GM12878 (cell line): ENCODE measurements around the gene CAMK1. TPM values are rescaled to one million over a fixed set of nuclear protein-coding genes. Genes with fewer than 3 reads are reported as not detected.
A peak's percentile ranks its signal among the peaks of the same experiment; 100 is the strongest.

Experiments
- ASH2L ChIP-seq: fragments of 300-600, 200-600 bp; sonication (generic); IDR thresholded peaks from 2 replicates; pipeline ENCODE4 v1.6.1; 2017; ENCODE audit warnings: low read depth, mild to moderate bottlenecking, borderline replicate concordance
- ATF3 ChIP-seq: IDR thresholded peaks from 2 replicates; pipeline ENCODE4 v1.6.1; 2011; ENCODE audit warnings: low read depth, mild to moderate bottlenecking, low read length, moderate library complexity, borderline replicate concordance; ENCODE audit errors: extremely low read depth
- CHD1 ChIP-seq: IDR thresholded peaks from 2 replicates; pipeline ENCODE4 v1.6.1; 2012; ENCODE audit warnings: low read depth, low read length, improper control_type of control experiment
- CREM ChIP-seq: IDR thresholded peaks from 2 replicates; pipeline ENCODE4 v1.6.1; 2014; ENCODE audit warnings: antibody characterized with exemption, low read depth
- EED ChIP-seq: sonication (generic); IDR thresholded peaks from 2 replicates; pipeline ENCODE4 v1.6.1; 2016; ENCODE audit warnings: antibody characterized with exemption, low read depth
- IKZF2 ChIP-seq, 2 experiments: fragments of 450-650 bp; IDR thresholded peaks; 2 replicates each; pipeline ENCODE4 v1.6.1; 2017; ENCODE audit warnings: mild to moderate bottlenecking in 2 of 2, moderate library complexity in 2 of 2
- IRF3 ChIP-seq: fragments of 450-650 bp; IDR thresholded peaks from 2 replicates; pipeline ENCODE4 v1.6.1; 2014; ENCODE audit warnings: mild to moderate bottlenecking
- IRF4 ChIP-seq: IDR thresholded peaks from 2 replicates; pipeline ENCODE4 v1.6.1; 2011; ENCODE audit warnings: low read depth, low read length
- LARP7 ChIP-seq: fragments of 450-650 bp; IDR thresholded peaks from 2 replicates; pipeline ENCODE4 v1.6.1; 2017; ENCODE audit warnings: mild to moderate bottlenecking
- MAX ChIP-seq: IDR thresholded peaks from 2 replicates; pipeline ENCODE4 v1.6.1; 2012; ENCODE audit warnings: low read depth, low read length, improper control_type of control experiment
- MEF2B ChIP-seq: fragments of 450-650 bp; IDR thresholded peaks from 2 replicates; pipeline ENCODE4 v1.6.1; 2018; ENCODE audit warnings: mild to moderate bottlenecking, moderate library complexity; ENCODE audit not compliant: partially characterized antibody, poor library complexity, severe bottlenecking
- MLLT1 ChIP-seq: fragments of 450-650 bp; IDR thresholded peaks from 2 replicates; pipeline ENCODE4 v1.6.1; 2016; ENCODE audit warnings: mild to moderate bottlenecking
- MTA2 ChIP-seq: fragments of 450-650 bp; IDR thresholded peaks from 2 replicates; pipeline ENCODE4 v1.6.1; 2016; ENCODE audit warnings: low read depth, mild to moderate bottlenecking, moderate library complexity
- NBN ChIP-seq: fragments of 450-650 bp; IDR thresholded peaks from 2 replicates; pipeline ENCODE4 v1.6.1; 2016
- NFIC ChIP-seq: IDR thresholded peaks from 2 replicates; pipeline ENCODE4 v1.6.1; 2012; ENCODE audit warnings: low read depth, mild to moderate bottlenecking, inconsistent platforms, low read length, moderate library complexity
- NFYA ChIP-seq: IDR thresholded peaks from 2 replicates; pipeline ENCODE4 v1.6.1; 2011; ENCODE audit warnings: low read depth, mild to moderate bottlenecking, low read length, improper control_type of control experiment, borderline replicate concordance
- NKRF ChIP-seq: fragments of 450-650 bp; conservative IDR thresholded peaks from 2 replicates; pipeline ENCODE4 v1.6.1; 2017; ENCODE audit warnings: mild to moderate bottlenecking, moderate library complexity
- PAX5 ChIP-seq: IDR thresholded peaks from 2 replicates; pipeline ENCODE4 v1.6.1; 2011; ENCODE audit warnings: low read depth, low read length, borderline replicate concordance
- RELB ChIP-seq: fragments of 450-650 bp; IDR thresholded peaks from 2 replicates; pipeline ENCODE4 v1.6.1; 2017; ENCODE audit warnings: low read depth, mild to moderate bottlenecking, moderate library complexity
- RUNX3 ChIP-seq: IDR thresholded peaks from 2 replicates; pipeline ENCODE4 v1.6.1; 2012; ENCODE audit warnings: low read length, inconsistent platforms
- SIN3A ChIP-seq: IDR thresholded peaks from 2 replicates; pipeline ENCODE4 v1.6.1; 2012; ENCODE audit warnings: low read depth, low read length, improper control_type of control experiment
- SIX5 ChIP-seq: IDR thresholded peaks from 2 replicates; pipeline ENCODE4 v1.6.1; 2011; ENCODE audit warnings: mild to moderate bottlenecking, low read depth, low read length, moderate library complexity; ENCODE audit not compliant: severe bottlenecking
- SREBF2 ChIP-seq: IDR thresholded peaks from 2 replicates; pipeline ENCODE4 v1.6.1; 2012; ENCODE audit warnings: mild to moderate bottlenecking, low read length
- SRF ChIP-seq, 2 experiments: IDR thresholded peaks; 2 replicates each; pipeline ENCODE4 v1.6.1; 2011; ENCODE audit warnings: low read depth in 2 of 2, low read length in 2 of 2, mild to moderate bottlenecking in 1 of 2, moderate library complexity in 1 of 2
- YY1 ChIP-seq: IDR thresholded peaks from 2 replicates; pipeline ENCODE4 v1.6.1; 2011; ENCODE audit warnings: low read depth, mild to moderate bottlenecking, low read length
- ZNF207 ChIP-seq: fragments of 450-650 bp; IDR thresholded peaks from 2 replicates; pipeline ENCODE4 v1.6.1; 2014; ENCODE audit warnings: antibody characterized with exemption, mild to moderate bottlenecking, borderline replicate concordance
- polyA plus RNA-seq, 11 experiments: library from polyadenylated mRNA; depleted of rRNA in 4 of 11; unstranded in 6 of 11; stranded (reverse) in 5 of 11; fragments of >200 nt; fragmentation: Nextera tagmentation in 4 of 11; fragmentation: Illumina TruSeq in 1 of 11; extraction: Ambion mirVana in 4 of 11; extraction: Trizol in 1 of 11; gene quantifications; 1 replicate in 1 of 11; 2 replicates in 10 of 11; pipeline versions ENCODE4 v1.2.1 to v1.2.3, GENCODE V29; 2011 to 2016; ENCODE audit warnings: inconsistent platforms in 2 of 11, missing spikeins in 2 of 11, low read depth in 1 of 11
- total RNA-seq, 4 experiments: library from RNA; depleted of rRNA in 3 of 4; stranded (reverse); fragments of >200 nt in 3 of 4; fragmentation: Illumina TruSeq in 1 of 4; extraction: Trizol in 1 of 4; gene quantifications; 2 replicates each; pipeline versions ENCODE4 v1.2.1 to v1.2.3, GENCODE V29; 2013 to 2021

Gene CAMK1
- total and polyA plus RNA-seq, 10 of the 15 experiments (the other 5 are each of a cell fraction or from before 2014, with no cell fraction given): 0.24 to 2.1 (median 0.51) TPM; not detected in 2

GRCh38 chr3:9795207-9795606 lies 25.5 kb upstream of the CAMK1 start (continued):
- TF ChIP-seq RELB (peak; percentile 45; the same call in 1 of the 2 replicates), MEF2B (no peak), RUNX3 (0 out of 2 replicates have a peak, but pooled peaks have one; percentile 3), CREM (no peak), PAX5 (no peak), NBN (0 out of 2 replicates have a peak, but pooled peaks have one; percentile 26), SIN3A (no peak), IKZF2 (IDR thresholded peaks at IDR 0.05) (peak in 1 of 2 experiments; percentile 50; a peak in 2 of 4 replicates), NFYA (no peak), NKRF (no peak), CHD1 (no peak), NFIC (no peak), IRF4 (0 out of 2 replicates have a peak, but pooled peaks have one; percentile 39), SREBF2 (no peak), MTA2 (no peak), ZNF207 (no peak), MAX (no peak), SIX5 (no peak), YY1 (peak; percentile 40; the same call in 1 of the 2 replicates), IRF3 (no peak), MLLT1 (0 out of 2 replicates have a peak, but pooled peaks have one; percentile 11), LARP7 (no peak), EED (peak; percentile 67; the same call in 1 of the 2 replicates), ASH2L (no peak), SRF (IDR thresholded peaks at IDR 0.05; ENCODE audit: low read depth in 2 of 2, low read length in 2 of 2) (0 out of 4 replicates have a peak, but pooled peaks of 1 of the 2 experiments have one; percentile 28), ATF3 (no peak)
